NCI-H774 (cell line): ENCODE results near the gene MAPK1.
"Not testable (repeated sequence)": the region's sequence is repeated elsewhere in the genome, so short reads cannot be mapped to it uniquely, and the experiment has no call there.

Experiments
- DNase-seq: peaks from one replicate; lab custom pipeline; 2025; lab: John Stamatoyannopoulos, UW

The MAPK1 gene

DNA sequence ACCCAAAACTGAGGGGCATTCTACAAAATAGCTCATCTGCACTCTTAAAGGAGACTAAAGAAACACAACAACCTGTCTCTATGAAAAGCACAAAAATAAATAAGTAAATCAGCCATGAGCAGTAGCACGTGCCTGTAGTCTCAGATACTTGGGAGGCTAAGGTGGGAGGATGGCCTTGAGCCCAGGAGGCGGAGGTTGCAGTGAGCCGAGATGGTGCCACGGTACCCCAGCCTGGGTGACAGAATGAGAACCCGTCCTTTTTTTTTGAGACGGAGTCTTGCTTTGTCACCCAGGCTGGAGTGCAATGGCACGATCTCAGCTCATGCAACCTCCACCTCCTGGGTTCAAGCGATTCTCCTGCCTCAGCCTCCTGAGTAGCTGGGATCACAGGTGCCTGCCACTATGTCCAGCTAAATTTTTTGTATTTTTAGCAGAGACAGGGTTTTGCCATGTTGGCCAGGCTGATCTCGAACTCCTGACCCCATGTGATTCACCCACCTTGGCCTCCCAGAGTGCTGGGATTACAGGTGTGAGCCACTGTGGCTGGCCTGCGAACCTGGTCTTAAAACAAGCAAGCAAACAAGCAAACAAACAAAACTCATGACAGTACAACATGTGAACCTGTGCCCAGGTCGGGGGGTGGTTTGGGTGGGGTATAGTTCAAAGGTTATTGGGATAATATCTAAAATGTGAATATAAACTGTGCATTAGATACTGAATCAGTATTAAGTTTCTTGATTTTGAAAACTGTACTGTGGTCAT lies 76.4 kb downstream of the MAPK1 start:
- DNase-seq, result not testable (repeated sequence)

DNA sequence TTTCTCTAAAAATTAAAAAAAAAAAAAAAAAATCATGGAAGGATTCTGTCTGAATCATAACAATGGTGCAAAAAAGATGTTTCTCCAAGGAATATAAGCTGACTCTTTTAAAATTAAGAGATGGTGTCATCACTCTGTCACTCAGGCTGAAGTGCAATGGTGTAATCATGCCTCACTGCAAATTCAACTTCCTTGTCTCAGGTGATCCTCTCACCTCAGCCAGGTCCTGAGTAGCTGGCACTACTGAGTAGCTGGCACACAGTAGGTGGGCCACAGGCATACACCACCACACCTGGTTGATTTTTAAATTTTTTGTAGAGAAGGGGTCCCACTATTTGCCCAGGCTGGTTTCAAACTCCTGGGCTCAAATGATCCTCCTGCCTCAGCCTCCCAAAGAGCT lies 77.1 kb downstream of the MAPK1 start:
- DNase-seq, result no peak

DNA sequence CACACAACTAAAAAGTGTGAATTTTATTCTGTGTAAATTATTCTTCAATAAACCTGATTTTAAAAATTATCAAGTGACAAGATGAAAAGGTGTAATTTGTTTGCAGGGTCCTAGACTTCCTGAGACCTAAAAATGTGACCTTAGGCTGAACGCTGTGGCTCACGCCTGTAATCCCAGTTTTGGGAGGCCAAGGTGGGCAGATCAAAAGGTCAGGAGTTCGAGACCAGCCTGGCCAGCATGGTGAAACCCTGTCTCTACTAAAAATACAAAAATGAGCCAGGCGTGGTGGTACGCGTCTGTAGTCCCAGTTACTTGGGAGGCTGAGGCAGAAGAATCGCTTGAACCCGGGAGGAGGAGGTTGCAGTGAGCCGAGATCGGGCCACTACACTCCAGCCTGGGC lies 79.9 kb downstream of the MAPK1 start:
- not testable (repeated sequence) for DNase-seq

DNA sequence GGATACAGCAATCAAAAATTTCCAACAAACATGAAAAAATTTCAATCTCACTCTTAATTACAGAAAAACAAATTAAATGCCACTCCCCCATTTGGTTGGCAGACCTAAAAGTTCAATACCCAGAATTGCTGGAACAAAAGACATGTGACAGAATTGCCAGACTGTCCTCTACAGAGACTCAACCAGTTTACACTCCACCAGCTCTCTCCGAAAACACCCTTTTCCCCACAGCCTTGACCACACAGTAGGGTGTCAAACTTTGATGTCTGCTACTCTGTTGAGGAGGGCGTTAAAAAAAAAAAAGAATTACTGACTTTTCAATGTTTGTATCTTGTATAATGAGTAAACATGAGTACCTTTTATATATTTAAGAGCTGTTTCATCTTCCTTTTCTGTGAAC lies 87.2 kb downstream of the MAPK1 start:
- no peak for DNase-seq

DNA sequence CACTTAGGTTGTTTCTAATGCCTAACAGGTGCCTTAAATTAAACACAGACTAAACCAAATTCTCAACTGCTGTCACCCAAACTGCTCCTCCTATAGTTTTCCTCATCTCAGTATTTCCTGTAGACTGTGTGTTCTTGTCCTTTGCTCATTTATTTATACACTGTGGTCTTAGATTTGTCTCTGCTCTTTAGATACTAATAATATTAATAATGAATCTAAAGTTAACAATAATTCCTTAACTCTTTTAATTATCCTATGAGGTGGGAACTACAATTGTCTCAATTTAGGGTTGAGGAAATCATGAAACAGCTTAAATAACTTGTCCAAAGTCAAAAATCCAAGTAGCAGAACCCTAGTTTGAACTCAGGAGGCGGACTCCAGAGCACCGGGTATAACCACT lies 88.0 kb downstream of the MAPK1 start:
- no peak for DNase-seq

DNA sequence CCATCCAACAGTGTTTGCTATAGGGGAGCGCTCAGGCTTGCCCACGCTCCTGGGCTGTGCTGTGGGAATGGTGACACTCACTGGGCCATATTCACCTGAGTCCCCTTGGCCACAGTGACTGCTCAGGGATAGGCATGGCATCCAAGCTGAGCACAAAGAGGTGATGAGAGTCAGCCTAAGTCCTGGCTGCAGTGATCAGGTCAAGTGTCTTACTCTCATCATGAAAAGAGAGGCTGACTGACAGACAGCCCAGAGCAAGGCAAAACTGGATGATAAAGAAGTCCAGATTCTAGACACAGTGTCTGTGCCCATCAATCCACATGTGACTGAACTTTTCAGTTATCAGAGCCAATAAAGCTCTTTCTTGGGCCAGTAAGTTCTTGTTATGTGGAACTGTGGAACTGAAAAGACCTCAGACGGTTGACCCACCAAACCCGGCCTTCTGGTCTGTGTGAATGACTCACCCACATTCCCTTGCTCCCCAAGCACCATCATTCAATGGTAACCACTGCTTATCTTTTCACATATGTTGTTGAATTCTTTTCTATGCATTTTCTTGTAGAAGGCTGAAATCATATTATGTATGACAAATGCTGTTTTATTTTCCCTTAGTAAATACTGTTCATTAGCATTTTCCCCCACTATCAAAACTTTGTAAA lies 88.6 kb downstream of the MAPK1 start:
- no peak for DNase-seq

DNA sequence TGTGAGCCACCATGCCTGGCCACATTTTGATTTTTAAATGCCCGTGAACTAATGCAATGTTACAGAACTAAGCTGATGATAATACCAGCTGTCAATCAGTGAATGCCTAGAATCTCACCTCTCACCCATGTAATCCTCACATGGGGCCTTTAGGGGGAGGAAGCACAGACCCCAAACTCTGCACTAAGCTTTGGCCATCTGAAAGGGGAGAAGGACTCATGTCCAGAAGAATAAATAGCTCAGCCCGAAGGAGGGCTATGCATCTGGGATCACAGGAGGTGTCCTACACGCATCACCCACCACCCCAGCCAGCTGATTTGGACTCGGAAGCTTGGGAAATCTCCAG lies 95.8 kb downstream of the MAPK1 start:
- DNase-seq, result no peak

DNA sequence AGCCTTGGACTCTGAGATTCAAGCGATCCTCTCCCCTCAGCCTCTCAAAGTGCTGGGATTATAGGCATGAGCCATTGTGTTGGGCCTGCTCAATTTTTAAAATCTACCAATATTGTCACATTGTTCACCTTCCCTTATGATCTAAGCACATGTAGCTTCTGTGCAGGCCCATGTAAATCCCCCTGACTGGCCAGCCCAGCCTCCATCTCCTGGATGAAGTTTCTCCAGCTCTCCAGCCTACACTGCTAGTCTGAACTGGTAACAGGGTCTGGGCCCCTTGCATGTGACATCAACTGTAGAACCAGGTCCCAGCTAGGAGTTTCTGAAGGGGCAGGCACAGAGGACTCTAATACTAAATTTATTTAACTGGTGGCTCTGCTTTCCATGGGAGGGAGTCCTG lies 99.0 kb downstream of the MAPK1 start:
- no peak for DNase-seq

DNA sequence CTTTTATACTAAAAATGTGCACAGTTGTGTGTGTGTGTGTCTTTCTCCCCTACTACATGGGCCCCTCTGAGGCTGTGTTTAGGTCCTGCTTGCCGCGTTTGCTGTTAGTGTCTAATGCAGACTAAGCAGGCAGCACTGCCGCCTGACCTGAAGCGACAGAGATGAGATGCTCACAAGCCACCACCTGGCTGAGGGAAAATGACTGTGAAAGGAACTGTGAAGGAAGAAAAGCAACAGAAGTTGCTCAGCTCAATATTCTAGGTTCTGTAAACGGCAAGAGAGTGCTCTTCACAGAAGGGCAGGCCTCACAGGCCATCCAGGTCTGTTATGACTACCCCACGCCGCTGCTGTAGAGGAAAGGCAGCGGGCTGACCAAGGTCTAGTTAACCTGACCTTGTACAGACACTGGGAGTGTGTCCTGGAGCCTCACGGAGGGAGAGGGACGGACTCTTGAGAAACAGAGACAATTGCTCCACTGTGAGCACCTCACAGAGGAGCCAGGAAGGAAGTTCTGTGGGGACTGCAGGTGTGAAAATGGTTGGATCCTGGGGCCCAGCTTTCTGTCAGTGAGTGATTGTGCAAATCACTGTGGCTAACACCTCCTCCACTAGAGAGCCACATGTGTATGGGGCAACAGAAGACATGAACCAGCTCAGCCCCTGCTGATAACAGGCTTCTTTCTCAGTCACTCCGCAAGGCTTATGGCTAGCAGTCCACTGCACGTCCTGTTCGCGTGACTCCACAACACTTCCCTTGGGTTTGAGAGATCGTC lies 100.6 kb downstream of the MAPK1 start:
- DNase-seq, result no peak

DNA sequence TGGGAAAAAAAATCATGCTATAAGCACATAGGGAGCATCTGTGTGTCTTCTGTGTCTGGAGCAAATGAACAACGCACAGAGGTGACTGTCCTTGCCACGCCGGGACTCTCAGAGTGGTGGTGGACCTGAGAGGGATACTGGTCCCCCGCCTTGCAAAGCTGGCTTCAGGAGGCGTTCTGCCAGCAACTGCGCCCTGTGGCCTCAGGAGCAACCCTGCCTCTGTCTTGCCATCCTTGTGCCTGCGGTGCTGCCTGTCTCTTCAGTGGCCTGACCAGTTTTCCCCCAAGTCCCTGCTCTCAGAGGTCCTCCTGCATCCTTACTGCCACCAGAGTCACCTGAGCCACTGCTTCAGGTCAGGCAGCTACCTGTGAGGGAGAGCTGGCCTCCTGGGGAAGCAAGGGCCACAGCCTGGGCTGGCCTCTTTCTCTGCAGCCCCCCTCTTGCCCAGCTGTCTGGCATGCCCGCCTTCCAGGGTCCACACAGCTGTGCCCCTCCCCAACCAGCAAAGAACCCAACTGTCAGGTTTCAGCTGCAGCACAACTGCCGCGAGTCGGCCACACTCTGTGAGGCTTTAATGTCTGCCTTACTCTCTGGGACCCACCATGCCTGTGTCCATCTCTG lies 101.4 kb downstream of the MAPK1 start:
- DNase-seq, result no peak

DNA sequence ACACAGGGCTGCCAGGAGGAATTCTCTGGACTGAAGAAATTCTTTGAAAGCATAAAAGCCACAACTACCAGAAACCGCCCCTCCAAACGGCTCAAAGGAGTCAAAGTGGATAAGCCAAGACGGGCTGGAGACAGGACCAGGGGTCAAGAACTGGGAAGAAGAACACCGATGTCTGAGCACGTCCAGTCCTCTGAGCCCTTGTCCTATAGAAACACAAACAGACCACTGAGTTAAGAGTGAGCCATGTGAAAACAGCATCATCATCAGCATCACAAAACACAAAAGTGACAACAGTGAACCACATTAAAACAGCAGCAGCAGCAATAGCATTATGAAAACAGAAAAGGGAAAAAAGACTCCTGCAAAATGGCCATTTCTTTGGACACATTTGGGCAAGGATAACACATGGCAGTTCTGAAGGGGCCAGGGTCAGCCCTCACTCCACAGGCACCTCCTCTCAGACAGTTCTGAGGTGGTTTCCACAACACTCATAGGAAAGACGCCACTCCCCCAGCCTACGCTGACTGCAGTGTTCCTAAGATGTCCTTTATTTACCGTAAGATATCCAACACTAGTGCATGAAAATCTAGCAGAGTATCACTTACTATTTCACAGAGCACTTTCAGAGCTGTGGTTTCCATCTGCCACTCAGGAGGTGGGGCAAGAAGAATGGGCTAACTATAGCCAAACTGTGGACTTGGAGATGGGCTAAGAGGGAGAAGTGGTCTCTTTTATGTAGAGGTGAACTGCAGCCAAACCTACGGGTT lies 103.2 kb downstream of the MAPK1 start:
- DNase-seq, result no peak

DNA sequence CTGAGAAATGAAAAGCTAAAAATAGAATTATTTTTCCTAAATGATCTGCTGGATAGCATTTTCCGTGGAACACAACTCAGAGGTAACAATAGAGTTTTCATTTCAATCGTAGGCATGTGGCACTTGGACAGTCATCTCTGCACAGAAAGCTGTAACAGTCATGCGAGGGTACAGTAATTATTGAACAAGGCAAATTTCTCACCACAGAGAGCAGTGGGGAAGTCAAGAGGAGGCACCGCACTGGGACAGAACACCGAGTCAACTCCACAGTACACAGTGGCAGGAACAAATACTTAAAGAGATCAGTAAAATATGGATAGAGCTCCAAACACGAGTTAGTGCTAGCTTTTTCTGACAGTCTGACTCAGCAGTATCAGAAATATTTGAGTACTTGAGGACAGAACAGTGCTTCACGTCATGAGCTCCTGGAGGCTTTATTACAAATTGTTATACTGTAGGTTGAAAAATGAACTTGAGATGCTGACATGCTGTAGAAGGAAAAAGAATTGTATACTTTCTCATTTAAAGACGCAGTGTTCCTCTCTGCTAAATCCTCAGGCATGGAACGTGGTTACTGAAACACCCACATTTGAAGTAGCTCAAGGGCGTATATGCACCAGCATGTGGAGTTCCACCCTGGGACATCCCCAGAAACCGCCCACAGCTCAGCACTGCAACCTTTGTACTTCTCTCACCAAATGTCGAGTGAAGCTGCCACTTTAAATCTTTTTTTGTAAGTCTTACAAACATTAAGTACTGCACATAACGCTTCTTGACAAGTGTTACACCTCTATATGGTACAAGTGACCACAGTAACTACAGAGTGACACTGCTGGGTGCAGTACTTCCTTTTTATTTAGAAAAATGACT lies 104.5 kb downstream of the MAPK1 start:
- DNase-seq, result no peak

DNA sequence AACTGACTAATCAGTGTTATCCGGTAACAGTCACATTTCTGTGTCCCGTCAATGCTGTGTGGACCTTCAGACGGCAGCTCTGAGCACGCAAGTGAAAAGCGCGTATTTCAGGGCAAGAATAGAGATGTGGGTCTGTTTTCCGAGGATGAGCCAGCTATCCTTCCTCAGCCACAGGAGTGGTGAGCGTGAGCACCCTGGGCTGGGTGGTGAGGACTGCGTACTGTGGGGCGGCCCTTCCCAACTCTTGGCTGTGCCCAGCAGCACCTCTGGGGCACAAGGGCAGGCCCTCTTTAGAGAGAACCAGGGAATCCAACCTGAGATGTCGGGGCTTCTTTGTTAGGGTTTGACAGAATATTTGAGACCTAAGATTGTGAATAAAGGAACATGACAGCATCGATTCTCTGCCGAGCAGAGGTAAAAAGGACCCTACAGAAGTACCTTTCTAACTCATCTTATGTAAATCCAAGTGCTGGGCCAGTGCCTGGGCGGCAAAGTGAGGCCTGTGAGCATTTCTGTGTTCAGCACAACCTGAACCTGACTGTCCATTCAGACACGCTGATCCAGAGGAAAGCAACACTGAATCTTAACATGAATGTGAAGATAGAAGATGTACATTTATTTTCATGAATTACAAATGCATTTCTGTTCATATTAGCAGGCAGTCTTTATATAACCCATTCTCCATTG lies 105.3 kb downstream of the MAPK1 start:
- DNase-seq, result no peak

DNA sequence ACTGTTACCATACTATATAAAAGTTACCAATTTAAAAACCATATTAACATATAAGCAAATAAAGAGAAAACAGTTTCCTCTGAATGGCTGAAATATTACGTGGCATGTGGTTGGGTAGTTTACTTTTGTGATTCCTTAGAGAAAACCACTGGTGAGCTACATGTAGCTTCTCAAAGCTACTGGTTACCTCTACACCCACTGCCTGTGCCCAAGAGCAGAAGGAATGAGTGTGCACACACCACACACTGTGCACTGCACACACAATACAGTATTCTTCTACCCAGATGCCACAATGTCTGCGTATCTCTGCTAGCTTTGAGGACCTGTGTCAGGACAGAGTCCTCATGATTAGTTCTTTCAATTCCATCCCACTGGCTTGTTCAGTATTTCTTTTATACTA lies 106.4 kb downstream of the MAPK1 start:
- DNase-seq, result no peak

DNA sequence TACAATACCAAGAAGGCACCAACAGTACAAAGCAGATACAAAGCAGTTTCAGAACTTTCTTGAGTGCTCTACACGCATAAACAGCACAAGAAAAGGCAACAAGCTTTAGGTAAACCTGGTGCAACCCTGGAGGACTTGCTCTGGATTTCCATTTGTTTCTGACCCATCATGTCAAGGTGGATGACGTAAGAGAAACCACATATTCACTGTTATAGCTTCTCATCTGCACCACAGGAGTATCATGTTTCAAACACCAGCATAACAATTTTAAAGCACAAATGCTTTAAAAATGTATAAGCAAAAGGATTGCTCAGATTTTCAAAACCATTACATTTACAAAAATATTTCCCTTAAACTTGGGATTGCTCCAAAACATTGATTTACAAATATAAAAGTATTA lies 106.8 kb downstream of the MAPK1 start:
- no peak for DNase-seq

DNA sequence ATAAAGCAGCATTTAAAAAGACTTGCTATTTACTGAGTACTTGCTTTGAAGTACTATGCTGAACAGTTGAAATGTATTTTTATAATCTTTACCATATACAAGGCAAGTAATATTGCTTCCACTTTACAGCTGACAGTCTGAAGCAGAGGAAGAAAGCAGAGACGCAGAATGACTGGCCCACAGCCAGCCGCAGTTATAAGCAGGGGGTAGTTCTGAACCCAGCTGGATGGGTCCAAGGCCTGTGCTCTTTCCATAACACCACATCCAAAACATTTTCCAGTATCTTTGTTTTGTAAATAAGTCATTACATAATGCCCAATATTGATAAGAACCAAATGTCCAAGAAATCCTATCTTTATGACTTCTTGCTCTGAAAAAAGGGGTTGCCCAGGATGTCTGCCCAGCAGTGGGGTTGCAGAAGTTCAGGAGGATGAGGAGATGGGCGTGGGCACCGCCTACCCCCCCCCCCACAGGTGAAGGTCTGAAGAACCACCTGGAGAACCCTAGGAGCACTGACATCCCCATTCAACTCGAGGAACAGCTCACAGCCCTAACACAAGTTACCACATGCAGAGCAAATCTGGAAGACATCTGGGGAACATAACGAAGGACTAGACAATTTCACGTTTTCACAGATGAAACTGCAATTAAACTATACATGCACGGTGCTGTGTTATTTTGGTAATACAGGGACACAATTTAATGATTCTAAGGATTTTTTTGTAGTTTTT lies 107.6 kb downstream of the MAPK1 start:
- DNase-seq, result no peak

DNA sequence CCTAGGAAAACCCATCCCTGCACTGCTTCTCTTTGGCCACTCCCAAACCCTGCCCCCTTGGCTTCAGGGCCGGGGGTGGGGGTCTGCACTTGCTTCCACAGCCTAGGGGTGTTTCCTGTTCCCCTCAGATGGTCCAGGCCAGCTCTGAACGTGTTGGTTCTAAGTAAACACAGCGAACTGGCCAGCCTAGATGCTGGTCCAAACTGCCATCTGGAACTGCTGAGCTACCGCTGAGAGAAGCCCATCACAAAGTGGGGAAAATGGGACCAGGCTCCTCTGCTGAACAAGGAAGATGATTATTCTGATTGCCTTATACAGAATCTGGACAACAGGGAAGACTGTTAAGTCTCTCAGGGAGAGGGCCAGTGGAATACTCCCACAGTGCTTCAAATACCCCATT lies 108.4 kb downstream of the MAPK1 start:
- no peak for DNase-seq

DNA sequence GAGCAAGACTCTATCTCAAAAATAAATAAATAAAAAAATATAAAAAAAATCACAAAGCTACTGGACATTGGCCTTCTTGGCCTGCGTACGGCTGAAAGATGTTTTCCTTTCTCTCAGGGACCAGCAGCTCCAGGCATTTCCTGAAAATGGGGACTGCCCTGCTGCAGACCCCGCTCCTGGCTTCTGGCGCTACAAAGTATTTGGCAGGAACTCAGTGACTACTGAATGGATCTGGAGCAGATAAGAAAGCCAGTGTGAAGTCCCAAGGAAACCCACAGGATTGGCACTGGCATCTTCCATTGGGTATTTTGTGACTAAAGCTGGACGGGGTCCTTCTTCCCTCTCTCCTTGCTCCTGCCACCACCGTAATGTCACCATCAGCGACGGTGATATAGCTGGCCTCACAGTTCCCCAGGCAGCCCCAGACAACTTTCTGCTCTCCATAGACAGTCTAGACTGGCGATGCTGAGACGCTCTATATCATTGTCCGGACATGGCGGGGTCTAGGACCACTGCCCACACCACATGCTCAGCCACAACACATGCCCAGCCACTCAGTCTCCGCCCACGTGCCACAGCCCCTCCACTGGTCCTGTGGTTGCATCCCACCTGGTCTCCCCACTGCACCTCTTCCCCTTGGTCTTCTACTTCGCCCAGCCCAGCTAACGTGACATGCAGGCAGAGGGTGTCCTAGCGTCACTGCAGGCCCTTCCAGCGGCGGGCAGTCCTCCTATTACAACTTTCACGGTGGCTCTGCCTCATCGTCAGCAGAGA lies 109.2 kb downstream of the MAPK1 start:
- DNase-seq, result no peak

DNA sequence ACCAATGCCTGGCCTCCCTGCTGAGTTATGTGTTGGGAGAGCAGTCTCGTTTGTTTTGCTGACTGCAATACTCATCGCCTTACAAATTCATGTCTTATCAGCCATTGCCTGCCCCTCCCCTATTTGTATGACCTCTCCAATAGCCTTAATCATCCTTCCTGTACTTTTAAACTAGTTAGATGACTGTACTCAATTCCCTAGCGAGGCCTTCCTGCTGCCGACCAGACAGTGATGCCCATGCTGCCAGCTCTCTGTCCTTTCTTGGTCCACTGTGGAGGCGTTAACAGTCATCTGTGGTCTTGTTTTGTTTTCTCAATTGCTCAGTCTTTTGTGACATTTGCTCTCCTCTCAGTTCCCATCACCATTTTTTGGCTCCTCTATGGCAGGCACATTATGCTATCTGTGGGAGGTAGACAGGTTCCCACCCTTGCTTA lies 111.6 kb downstream of the MAPK1 start:
- no peak for DNase-seq
